Sigmoid colon (tissue), 4 donors: ENCODE data around the gene FASLG.

Experiments
- CTCF ChIP-seq, 4 experiments: fragments of 450-650 bp in 3 of 4; fragments of 200-600 bp in 1 of 4; IDR thresholded peaks; one replicate each; pipeline ENCODE4 v1.5.1; 2016 to 2019; ENCODE audit warnings: antibody characterized with exemption in 4 of 4, mild to moderate bottlenecking in 3 of 4, moderate library complexity in 2 of 4
- EP300 ChIP-seq, 4 donors: sonication (generic); formaldehyde crosslinking; IDR thresholded peaks; one replicate each; pipeline ENCODE4 v1.6.1; 2017; ENCODE audit warnings: antibody characterized with exemption in 4 of 4
- POLR2A ChIP-seq, 2 donors: fragments of 450-650 bp; IDR thresholded peaks; one replicate each; pipeline ENCODE4 v1.6.1; 2016; ENCODE audit warnings: antibody characterized with exemption in 2 of 2, mild to moderate bottlenecking in 2 of 2, moderate library complexity in 2 of 2
- POLR2AphosphoS5 ChIP-seq, 4 donors: sonication (generic); formaldehyde crosslinking; IDR thresholded peaks; one replicate each; pipeline ENCODE4 v1.6.1; 2017; ENCODE audit warnings: antibody characterized with exemption in 4 of 4

GRCh38 chr1:172670791-172671190, 11.9 kb downstream of the FASLG start:
- TF ChIP-seq CTCF (IDR thresholded peaks at IDR 0.05) = no peak
- no peak for TF ChIP-seq EP300 (IDR thresholded peaks at IDR 0.05)
- TF ChIP-seq POLR2AphosphoS5 (IDR thresholded peaks at IDR 0.05) = no peak
- TF ChIP-seq POLR2A (IDR thresholded peaks at IDR 0.05) = no peak
